Dendritic cell treated with granulocyte-macrophage colony-stimulating factor and Interleukin-4, amounts not matched to agents 40 ng/mL and 50 ng/mL, for 4 days (primary cell): Measurements from ENCODE around the gene SMC4.

Experiments
- H3K27ac Mint-ChIP-seq: one replicate; pipeline ENCODE4 v1.8.0; 2022; ENCODE audit warnings: mild to moderate bottlenecking, mixed read lengths
- H3K27me3 Mint-ChIP-seq: one replicate; pipeline ENCODE4 v1.8.0; 2022; ENCODE audit warnings: mild to moderate bottlenecking, mixed read lengths
- H3K36me3 Mint-ChIP-seq: one replicate; pipeline ENCODE4 v1.8.0; 2022; ENCODE audit warnings: low read depth, mixed read lengths
- H3K4me1 Mint-ChIP-seq: one replicate; pipeline ENCODE4 v1.8.0; 2022; ENCODE audit warnings: low read depth, mixed read lengths
- H3K4me3 Mint-ChIP-seq: one replicate; pipeline ENCODE4 v1.8.0; 2022; ENCODE audit warnings: mild to moderate bottlenecking, moderate library complexity, mixed read lengths
- H3K9me3 Mint-ChIP-seq: one replicate; pipeline ENCODE4 v1.8.0; 2022; ENCODE audit warnings: mixed read lengths
- intact Hi-C: fragments of 100-400 bp; cut with micrococcal nuclease; formaldehyde crosslinking; loops from one replicate; pipeline ENCODE4 v1.15.0; 2022

Gene SMC4

GRCh38 chr3:160481856-160482255 lies 82.4 kb downstream of the SMC4 start:
- H3K4me3 Mint-ChIP-seq: no peak overlapping the region
- H3K36me3 Mint-ChIP-seq: no peaks in the 10 kb centered on the region
- H3K9me3 Mint-ChIP-seq: no peaks in the 10 kb centered on the region
- H3K4me1 Mint-ChIP-seq: peaks cover 22% of the 10 kb centered on the region
- H3K27me3 Mint-ChIP-seq: no peaks in the 10 kb centered on the region
- H3K27ac Mint-ChIP-seq: no peak overlapping the region
- intact Hi-C loops: no loop called here

GRCh38 chr3:160482796-160483195 lies 83.3 kb downstream of the SMC4 start:
- H3K9me3 Mint-ChIP-seq: no peaks in the 10 kb centered on the region
- intact Hi-C loops: no loop called here
- H3K36me3 Mint-ChIP-seq: no peaks in the 10 kb centered on the region
- H3K27me3 Mint-ChIP-seq: no peaks in the 10 kb centered on the region
- H3K27ac Mint-ChIP-seq: no peak overlapping the region
- no peak overlapping the region for H3K4me3 Mint-ChIP-seq
- H3K4me1 Mint-ChIP-seq: peaks cover 14% of the 10 kb centered on the region
